Measurements from ENCODE around the gene PRKCA. TPM values are rescaled to one million over a fixed set of nuclear protein-coding genes. Genes with fewer than 3 reads are reported as not detected.

The PRKCA gene
- total RNA-seq, 1 donor from 2014 or later, result 29.0 TPM

GRCh38 chr17:66491213-66491612, 188.8 kb downstream of the PRKCA start:
- no peak for ATAC-seq
- H3K27ac ChIP-seq, result no peak overlapping the region
- intact Hi-C loops (cut with DNase I), result no loop called here
- no peaks in the 10 kb centered on the region for H3K36me3 ChIP-seq
- no peak for TF ChIP-seq CTCF (IDR thresholded peaks at IDR 0.05)
- no peaks in the 10 kb centered on the region for H3K27me3 ChIP-seq (ENCODE audit: low read depth)
- no peaks in the 10 kb centered on the region for H3K4me1 ChIP-seq
- DNase-seq, result no peak
- H3K9me3 ChIP-seq, result no peaks in the 10 kb centered on the region
- H3K4me3 ChIP-seq, result no peak overlapping the region

- DNase-seq, result no peak
Observed at GRCh38 chr17:66491665-66492064, 189.3 kb downstream of the PRKCA start.

GRCh38 chr17:66492080-66492479, 189.7 kb downstream of the PRKCA start:
- no peak overlapping the region for H3K27ac ChIP-seq
- ATAC-seq, result no peak
- no peak for TF ChIP-seq CTCF (IDR thresholded peaks at IDR 0.05)

More at GRCh38 chr17:66491665-66492064, 189.3 kb downstream of the PRKCA start:
- Histone ChIP-seq H3K27me3 (ENCODE audit: low read depth) (no peaks in the 10 kb centered on the region), H3K27ac (no peak overlapping the region), H3K9me3 (no peaks in the 10 kb centered on the region), H3K4me1 (no peaks in the 10 kb centered on the region), H3K36me3 (no peaks in the 10 kb centered on the region), H3K4me3 (no peak overlapping the region)
- no peak for TF ChIP-seq CTCF (IDR thresholded peaks at IDR 0.05)
- intact Hi-C loops (cut with DNase I), result no loop called here
- ATAC-seq, result no peak

GRCh38 chr17:66492561-66493005, 190.2 kb downstream of the PRKCA start:
- Histone ChIP-seq H3K27me3 (ENCODE audit: low read depth) (no peaks in the 10 kb centered on the region), H3K9me3 (no peaks in the 10 kb centered on the region), H3K4me3 (no peak overlapping the region), H3K4me1 (no peaks in the 10 kb centered on the region), H3K27ac (no peak overlapping the region), H3K36me3 (no peaks in the 10 kb centered on the region)
- no peak for TF ChIP-seq CTCF (IDR thresholded peaks at IDR 0.05)
- no peak for DNase-seq
- ATAC-seq, result no peak
- intact Hi-C loops (cut with DNase I), result no loop called here

More at GRCh38 chr17:66492080-66492479, 189.7 kb downstream of the PRKCA start:
- H3K36me3 ChIP-seq, result no peaks in the 10 kb centered on the region
- intact Hi-C loops (cut with DNase I), result no loop called here
- H3K4me3 ChIP-seq, result no peak overlapping the region
- no peaks in the 10 kb centered on the region for H3K27me3 ChIP-seq (ENCODE audit: low read depth)
- H3K4me1 ChIP-seq, result no peaks in the 10 kb centered on the region
- no peak for DNase-seq
- H3K9me3 ChIP-seq, result no peaks in the 10 kb centered on the region

- H3K9me3 ChIP-seq, result no peaks in the 10 kb centered on the region
- no peak for DNase-seq
- no peaks in the 10 kb centered on the region for H3K27me3 ChIP-seq (ENCODE audit: low read depth)
- intact Hi-C loops (cut with DNase I), result no loop called here
- no peak overlapping the region for H3K4me3 ChIP-seq
- no peaks in the 10 kb centered on the region for H3K4me1 ChIP-seq
- TF ChIP-seq CTCF (IDR thresholded peaks at IDR 0.05), result no peak
- H3K27ac ChIP-seq, result no peak overlapping the region
- ATAC-seq, result no peak
- no peaks in the 10 kb centered on the region for H3K36me3 ChIP-seq
Observed at GRCh38 chr17:66493283-66494019, 191.0 kb downstream of the PRKCA start.
